ENCODE measurements around the gene ID4.

Gene ID4

GRCh38 chr6:19836799-19837510, at the start of gene ID4:
TSS of gene ID4 (plus strand) at chr6:19837370. CDS start at chr6:19837755, 385 bp downstream.
- DNase-seq, result no peak

- no peak for DNase-seq
Observed at GRCh38 chr6:19788686-19789085, 48.5 kb upstream of the ID4 start.

- no peak for DNase-seq
Observed at GRCh38 chr6:19789100-19789803, 47.9 kb upstream of the ID4 start.

- DNase-seq, result no peak
Observed at GRCh38 chr6:19791267-19791666, 45.9 kb upstream of the ID4 start.

- DNase-seq, result no peak
Observed at GRCh38 chr6:19795211-19795610, 42.0 kb upstream of the ID4 start.

- DNase-seq, result no peak
Observed at GRCh38 chr6:19796452-19796851, 40.7 kb upstream of the ID4 start.

GRCh38 chr6:19798362-19798761, 38.8 kb upstream of the ID4 start:
- no peak for DNase-seq

GRCh38 chr6:19802656-19803055, 34.5 kb upstream of the ID4 start:
- no peak for DNase-seq

GRCh38 chr6:19803331-19804204, 33.6 kb upstream of the ID4 start:
- DNase-seq, result no peak

- DNase-seq, result peak; percentile 1
Observed at GRCh38 chr6:19804205-19805128, 32.7 kb upstream of the ID4 start.

GRCh38 chr6:19805129-19805481, 32.1 kb upstream of the ID4 start:
- no peak for DNase-seq

GRCh38 chr6:19806971-19807396, 30.2 kb upstream of the ID4 start:
- no peak for DNase-seq

GRCh38 chr6:19811397-19812079, 25.6 kb upstream of the ID4 start:
- no peak for DNase-seq

GRCh38 chr6:19812512-19813119, 24.6 kb upstream of the ID4 start:
- DNase-seq, result no peak

- no peak for DNase-seq
Observed at GRCh38 chr6:19818805-19819204, 18.4 kb upstream of the ID4 start.

- DNase-seq, result no peak
Observed at GRCh38 chr6:19824058-19824807, 12.9 kb upstream of the ID4 start.

GRCh38 chr6:19827247-19827646, 9.9 kb upstream of the ID4 start:
- no peak for DNase-seq

- no peak for DNase-seq
Observed at GRCh38 chr6:19827903-19828302, 9.3 kb upstream of the ID4 start.

GRCh38 chr6:19830171-19830570, 7.0 kb upstream of the ID4 start:
- DNase-seq, result no peak

- no peak for DNase-seq
Observed at GRCh38 chr6:19831358-19831757, 5.8 kb upstream of the ID4 start.

- DNase-seq, result no peak
Observed at GRCh38 chr6:19833947-19834346, 3.2 kb upstream of the ID4 start.
